Activated B cell treated with CpG ODN at 0.5 μM for 24 hours (primary cell): ENCODE measurements around the gene GBA2. TPM values are rescaled to one million over a fixed set of nuclear protein-coding genes. Genes with fewer than 3 reads are reported as not detected.
A peak's percentile ranks its signal among the peaks of the same experiment; 100 is the strongest.

Experiments used
- ATAC-seq: fragments of 200-7000 bp; cut with Tn5 transposase; one replicate; pipeline ENCODE4 v1.10.0; 2021; ENCODE audit warnings: low read depth, mild to moderate bottlenecking, moderate library complexity
- CTCF ChIA-PET: fragments of 350-600 bp; sonication (Branson Sonifier 250); formaldehyde crosslinking; loops from one replicate; lab custom pipeline; 2021; ENCODE audit warnings: antibody characterized with exemption; lab: Charles Lee
- POLR2A ChIA-PET: fragments of 350-600 bp; sonication (Branson Sonifier 250); formaldehyde crosslinking; loops from one replicate; lab custom pipeline; 2021; ENCODE audit warnings: antibody characterized with exemption; lab: Charles Lee
- DNase-seq: peaks from one replicate; pipeline ENCODE4 v3.0.0; 2022
- H3K27ac Mint-ChIP-seq: one replicate; pipeline ENCODE4 v1.8.0; 2020; ENCODE audit warnings: mixed read lengths
- H3K27me3 Mint-ChIP-seq: one replicate; pipeline ENCODE4 v1.8.0; 2021; ENCODE audit warnings: mixed read lengths
- H3K36me3 Mint-ChIP-seq: one replicate; pipeline ENCODE4 v1.8.0; 2021; ENCODE audit warnings: low read depth, mixed read lengths
- H3K4me1 Mint-ChIP-seq: one replicate; pipeline ENCODE4 v1.8.0; 2021; ENCODE audit warnings: mixed read lengths
- H3K4me3 Mint-ChIP-seq: one replicate; pipeline ENCODE4 v1.8.0; 2020; ENCODE audit warnings: mild to moderate bottlenecking, mixed read lengths
- H3K9me3 Mint-ChIP-seq: one replicate; pipeline ENCODE4 v1.8.0; 2020; ENCODE audit warnings: mixed read lengths
- CTCF ChIP-seq: fragments of 200-600 bp; IDR thresholded peaks from one replicate; pipeline ENCODE4 v1.8.0; 2022; ENCODE audit warnings: antibody characterized with exemption, mild to moderate bottlenecking
- intact Hi-C: fragments of 100-400 bp; cut with micrococcal nuclease; formaldehyde crosslinking; loops from one replicate; pipeline ENCODE4 v1.15.1; 2024
- total RNA-seq: library from RNA; stranded (reverse); gene quantifications from 2 replicates; pipeline ENCODE4 v1.2.3, GENCODE V29; 2022

The GBA2 gene
- total RNA-seq, 1 donor from 2014 or later, result 104 TPM

DNA sequence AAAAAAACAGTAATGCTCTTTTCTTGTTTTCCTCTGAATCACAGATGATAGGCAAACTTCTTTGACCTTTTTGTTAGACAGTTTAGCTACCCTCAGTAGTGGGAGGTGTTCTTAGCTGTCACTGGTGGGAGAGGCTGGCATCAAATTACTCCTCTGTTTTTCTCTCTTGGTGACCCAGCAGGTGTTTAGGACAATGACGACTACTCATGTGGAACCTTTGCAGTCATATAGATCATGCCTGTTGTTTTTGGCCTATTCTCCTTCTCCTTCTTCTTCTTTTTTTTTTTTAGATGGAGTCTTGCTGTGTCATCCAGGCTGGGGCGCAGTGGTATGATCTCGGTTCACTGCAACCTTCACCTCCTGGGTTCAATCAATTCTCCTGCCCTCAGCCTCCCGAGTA lies 27.0 kb upstream of the GBA2 start:
- DNase-seq, result no peak
- intact Hi-C loops, result no loop called here
- Mint-ChIP-seq H3K27ac (no peak overlapping the region), H3K9me3 (no peaks in the 10 kb centered on the region), H3K36me3 (peaks cover 9% of the 10 kb centered on the region), H3K27me3 (no peaks in the 10 kb centered on the region), H3K4me3 (no peak overlapping the region), H3K4me1 (peaks cover 17% of the 10 kb centered on the region)
- peak; percentile 81 for ATAC-seq
- POLR2A ChIA-PET, result interaction anchor here (0.6 to 1.1 kb wide), 4 partner anchors 17 to 50 kb away, joined by 3 to 6 read pairs (median 4); no protein-coding TSS in a partner anchor
- no peak for TF ChIP-seq CTCF
- CTCF ChIA-PET, result interaction anchor here (1.3 to 1.6 kb wide), 3 partner anchors 14 to 106 kb away, joined by 4 to 9 read pairs (median 5); no protein-coding TSS in a partner anchor

- Mint-ChIP-seq H3K27ac (peak overlapping the region; percentile 53), H3K27me3 (no peaks in the 10 kb centered on the region), H3K4me3 (no peak overlapping the region), H3K36me3 (peaks cover 4% of the 10 kb centered on the region), H3K9me3 (no peaks in the 10 kb centered on the region), H3K4me1 (peaks cover 17% of the 10 kb centered on the region)
- CTCF ChIA-PET, result interaction anchor here (1.3 to 1.6 kb wide), 3 partner anchors 15 to 107 kb away, joined by 4 to 9 read pairs (median 5); no protein-coding TSS in a partner anchor
- no peak for DNase-seq
- no peak for ATAC-seq
- intact Hi-C loops, result no loop called here
- POLR2A ChIA-PET, result interaction anchor here (0.6 to 1.1 kb wide), 3 partner anchors 16 to 51 kb away, joined by 3 to 6 read pairs (median 3); no protein-coding TSS in a partner anchor
- no peak for TF ChIP-seq CTCF
Measured at GRCh38 chr9:35774907-35775635, 26.0 kb upstream of the GBA2 start.

DNA sequence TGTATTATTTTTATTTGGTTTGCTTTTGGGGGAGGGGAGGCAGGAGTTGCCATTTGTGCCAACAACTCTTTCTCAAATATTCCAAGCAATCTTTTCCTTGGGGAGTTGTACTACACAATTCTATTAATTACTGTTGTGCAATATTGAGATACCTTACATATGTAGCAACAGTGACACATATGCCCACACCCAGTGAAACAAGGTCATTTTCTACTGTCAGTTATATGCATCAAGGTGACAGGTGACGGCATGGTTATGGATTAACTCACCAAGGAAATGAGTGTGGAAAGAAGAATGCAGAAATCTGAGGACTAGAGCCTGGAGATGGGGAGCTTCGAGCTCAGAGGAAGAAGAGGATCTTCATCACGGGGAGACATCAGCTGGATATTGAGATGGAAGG lies 22.9 kb upstream of the GBA2 start:
- ChIA-PET POLR2A (interaction anchor here (0.7 kb wide), 1 partner anchor 641 kb away, joined by 3 read pairs; no protein-coding TSS in a partner anchor), CTCF (no interaction called here)
- TF ChIP-seq CTCF, result no peak
- Mint-ChIP-seq H3K27ac (no peak overlapping the region), H3K4me3 (no peak overlapping the region), H3K36me3 (peaks cover 2% of the 10 kb centered on the region), H3K9me3 (no peaks in the 10 kb centered on the region), H3K4me1 (peaks cover 18% of the 10 kb centered on the region), H3K27me3 (no peaks in the 10 kb centered on the region)
- intact Hi-C loops, result no loop called here
- DNase-seq (no peak), ATAC-seq (no peak)

DNA sequence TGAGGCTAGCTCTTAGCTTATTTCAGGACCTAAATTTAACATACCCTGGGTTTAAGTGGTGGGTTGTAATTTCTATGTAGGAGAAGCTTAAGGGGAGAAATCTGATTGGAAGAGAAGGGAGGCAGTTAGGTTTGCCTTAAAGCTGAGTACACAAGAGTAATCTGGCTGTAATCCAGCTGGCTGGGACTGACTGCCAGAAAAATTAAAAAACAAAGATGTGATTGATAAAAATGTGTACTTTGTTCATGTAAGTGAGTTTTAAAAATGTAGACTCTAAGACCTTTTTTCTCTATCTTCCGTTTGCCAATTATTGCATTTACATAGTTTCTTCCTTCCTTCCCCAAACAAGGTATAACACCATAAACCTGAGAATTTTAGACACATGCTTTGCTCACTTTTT lies 22.5 kb upstream of the GBA2 start:
- H3K36me3 Mint-ChIP-seq, result peaks cover 2% of the 10 kb centered on the region
- DNase-seq (no peak), ATAC-seq (no peak)
- CTCF ChIA-PET, result no interaction called here
- POLR2A ChIA-PET, result interaction anchor here (1.1 kb wide), 1 partner anchor 15 kb away, joined by 3 read pairs; no protein-coding TSS in a partner anchor
- H3K4me3 Mint-ChIP-seq, result no peak overlapping the region
- peaks cover 20% of the 10 kb centered on the region for H3K4me1 Mint-ChIP-seq
- intact Hi-C loops, result no loop called here
- H3K27ac Mint-ChIP-seq, result no peak overlapping the region
- H3K9me3 Mint-ChIP-seq, result no peaks in the 10 kb centered on the region
- H3K27me3 Mint-ChIP-seq, result no peaks in the 10 kb centered on the region
- no peak for TF ChIP-seq CTCF

- no peak for TF ChIP-seq CTCF
- Mint-ChIP-seq H3K9me3 (no peaks in the 10 kb centered on the region), H3K27ac (no peak overlapping the region), H3K4me1 (peaks cover 17% of the 10 kb centered on the region), H3K36me3 (peaks cover 2% of the 10 kb centered on the region), H3K4me3 (no peak overlapping the region), H3K27me3 (no peaks in the 10 kb centered on the region)
- ChIA-PET POLR2A (interaction anchor here (0.6 to 1.1 kb wide), 2 partner anchors 15 to 21 kb away, joined by 3 read pairs; no protein-coding TSS in a partner anchor), CTCF (no interaction called here)
- intact Hi-C loops, result no loop called here
- ATAC-seq (no peak), DNase-seq (no peak)
Measured at GRCh38 chr9:35771075-35771433, 22.0 kb upstream of the GBA2 start.
